ENCODE results near the gene FER1L5.
"Not testable (repeated sequence)": the region's sequence is repeated elsewhere in the genome, so short reads cannot be mapped to it uniquely, and the experiment has no call there.

Gene FER1L5

DNA sequence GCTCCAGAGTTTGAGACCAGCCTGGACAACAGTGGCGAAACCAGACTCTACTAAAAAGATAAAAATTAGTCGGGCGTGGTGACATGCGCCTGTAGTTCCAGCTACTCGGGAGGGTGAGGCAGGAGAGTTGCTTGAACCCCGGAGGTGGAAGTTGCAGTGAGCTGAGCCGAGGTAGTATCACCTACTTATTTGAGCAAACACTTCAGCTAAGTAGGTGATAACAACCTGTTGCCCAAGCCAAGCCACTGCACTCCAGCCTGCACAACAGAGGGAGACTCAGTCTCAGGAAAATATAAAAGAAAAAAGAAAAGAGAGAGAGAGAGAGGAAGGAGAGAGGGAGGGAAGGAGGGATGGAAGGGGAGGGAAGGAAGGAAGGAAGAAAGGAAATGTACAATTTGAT is 21.3 kb downstream of the FER1L5 start:
- Histone ChIP-seq H3K27me3 (ENCODE audit: control insufficient read depth, insufficient read depth, low read length) (no peaks in the 10 kb centered on the region), H3K79me2 (no peaks in the 10 kb centered on the region), H3K27ac (no peak overlapping the region), H3K4me3 (ENCODE audit: low read depth, low read length) (no peak overlapping the region), H2AFZ (no peak overlapping the region), H3K9ac (no peak overlapping the region), H3K9me3 (ENCODE audit: control insufficient read depth, low read length) (no peaks in the 10 kb centered on the region), H3K4me2 (ENCODE audit: low read length) (no peak overlapping the region), H3K4me1 (no peaks in the 10 kb centered on the region), H3K36me3 (ENCODE audit: control insufficient read depth, insufficient read depth, low read length) (no peaks in the 10 kb centered on the region)
- TF ChIP-seq, protein P1, sequence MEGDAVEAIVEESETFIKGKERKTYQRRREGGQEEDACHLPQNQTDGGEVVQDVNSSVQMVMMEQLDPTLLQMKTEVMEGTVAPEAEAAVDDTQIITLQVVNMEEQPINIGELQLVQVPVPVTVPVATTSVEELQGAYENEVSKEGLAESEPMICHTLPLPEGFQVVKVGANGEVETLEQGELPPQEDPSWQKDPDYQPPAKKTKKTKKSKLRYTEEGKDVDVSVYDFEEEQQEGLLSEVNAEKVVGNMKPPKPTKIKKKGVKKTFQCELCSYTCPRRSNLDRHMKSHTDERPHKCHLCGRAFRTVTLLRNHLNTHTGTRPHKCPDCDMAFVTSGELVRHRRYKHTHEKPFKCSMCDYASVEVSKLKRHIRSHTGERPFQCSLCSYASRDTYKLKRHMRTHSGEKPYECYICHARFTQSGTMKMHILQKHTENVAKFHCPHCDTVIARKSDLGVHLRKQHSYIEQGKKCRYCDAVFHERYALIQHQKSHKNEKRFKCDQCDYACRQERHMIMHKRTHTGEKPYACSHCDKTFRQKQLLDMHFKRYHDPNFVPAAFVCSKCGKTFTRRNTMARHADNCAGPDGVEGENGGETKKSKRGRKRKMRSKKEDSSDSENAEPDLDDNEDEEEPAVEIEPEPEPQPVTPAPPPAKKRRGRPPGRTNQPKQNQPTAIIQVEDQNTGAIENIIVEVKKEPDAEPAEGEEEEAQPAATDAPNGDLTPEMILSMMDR (IDR thresholded peaks at IDR 0.05), result no peak

DNA sequence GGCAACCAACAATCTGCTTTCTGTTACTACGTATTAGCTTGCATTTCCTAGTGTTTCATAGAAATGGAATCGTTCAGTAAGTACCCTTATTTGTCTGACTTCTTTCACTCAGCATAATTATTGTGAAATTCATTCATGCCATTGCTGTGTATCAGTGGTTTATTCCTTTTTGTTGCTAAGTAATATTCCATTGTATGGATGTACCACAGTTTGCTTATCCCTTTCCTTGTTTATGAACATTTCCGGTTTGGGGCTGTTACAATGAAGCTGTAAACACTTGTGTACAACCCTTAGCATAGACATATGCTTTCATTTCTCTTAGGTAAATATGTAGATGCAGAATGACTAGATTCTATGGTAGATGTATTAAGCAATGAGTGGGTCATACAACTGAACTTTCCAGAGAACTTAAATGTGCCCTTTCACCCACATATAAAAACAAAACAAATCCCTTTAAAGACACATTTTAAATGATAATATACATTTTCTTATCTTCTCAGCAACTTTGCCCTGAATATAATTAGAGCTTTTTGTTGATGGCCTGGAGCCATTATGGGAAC is 21.9 kb downstream of the FER1L5 start:
- no peak overlapping the region for H3K27ac ChIP-seq
- TF ChIP-seq, protein P1 (IDR thresholded peaks at IDR 0.05), result no peak
- no peaks in the 10 kb centered on the region for H3K36me3 ChIP-seq (ENCODE audit: control insufficient read depth, insufficient read depth, low read length)
- no peak overlapping the region for H2AFZ ChIP-seq
- H3K4me3 ChIP-seq (ENCODE audit: low read depth, low read length), result no peak overlapping the region
- H3K9me3 ChIP-seq (ENCODE audit: control insufficient read depth, low read length), result no peaks in the 10 kb centered on the region
- no peak overlapping the region for H3K9ac ChIP-seq
- no peaks in the 10 kb centered on the region for H3K4me1 ChIP-seq
- H3K79me2 ChIP-seq, result no peaks in the 10 kb centered on the region
- no peak overlapping the region for H3K4me2 ChIP-seq (ENCODE audit: low read length)
- no peaks in the 10 kb centered on the region for H3K27me3 ChIP-seq (ENCODE audit: control insufficient read depth, insufficient read depth, low read length)

DNA sequence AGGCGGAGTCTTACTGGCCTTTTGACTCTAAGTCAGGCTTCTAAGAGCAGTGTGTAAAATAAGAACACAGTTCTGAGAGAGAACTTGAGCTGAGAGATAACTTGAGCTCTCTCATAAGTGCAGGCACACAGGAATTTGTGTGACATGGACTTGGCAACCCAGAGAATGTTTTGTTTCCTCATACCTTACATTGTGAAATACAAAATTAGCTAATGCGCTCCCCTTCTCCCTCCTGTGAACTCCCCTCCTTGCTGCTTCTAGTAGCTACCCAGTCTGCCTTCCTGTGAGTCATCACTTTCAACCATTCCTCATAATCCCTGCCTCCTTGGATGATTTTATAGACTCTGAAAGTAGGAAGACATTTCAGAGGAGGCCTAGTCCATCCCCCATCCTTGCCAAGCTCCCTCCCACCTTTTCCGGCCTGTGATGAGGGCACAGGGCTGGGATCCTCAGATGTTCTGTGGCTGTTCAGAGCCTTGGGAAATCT is 22.6 kb downstream of the FER1L5 start:
- H3K27ac ChIP-seq, result no peak overlapping the region
- TF ChIP-seq, protein P1 (IDR thresholded peaks at IDR 0.05), result no peak

DNA sequence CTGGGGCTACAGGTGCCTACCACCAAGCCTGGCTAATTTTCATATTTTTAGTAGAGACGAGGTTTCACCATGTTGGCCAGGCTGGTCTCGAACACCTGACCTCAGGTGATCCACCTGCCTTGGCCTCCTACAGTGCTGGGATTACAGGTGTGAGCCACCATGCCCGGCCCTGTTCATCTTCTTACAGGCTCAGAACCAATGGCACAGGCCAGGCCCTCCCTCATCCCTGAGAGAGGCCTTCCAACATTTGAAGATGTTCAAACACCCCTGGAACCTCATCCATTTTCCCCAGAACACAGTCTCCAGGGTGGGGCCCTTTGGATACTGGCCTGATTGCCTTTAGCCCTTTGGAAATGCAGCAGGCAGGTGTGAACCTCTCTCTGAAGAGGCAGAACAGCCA is 23.2 kb downstream of the FER1L5 start:
- H2AFZ ChIP-seq; H3K27ac ChIP-seq; H3K9me3 ChIP-seq (ENCODE audit: control insufficient read depth, low read length); H3K27me3 ChIP-seq (ENCODE audit: control insufficient read depth, insufficient read depth, low read length); H3K79me2 ChIP-seq; H3K36me3 ChIP-seq (ENCODE audit: control insufficient read depth, insufficient read depth, low read length); H3K4me3 ChIP-seq (ENCODE audit: low read depth, low read length); H3K4me1 ChIP-seq; H3K4me2 ChIP-seq (ENCODE audit: low read length); H3K9ac ChIP-seq: not testable (repeated sequence)

More for the DNA sequence above, 22.6 kb downstream of the FER1L5 start:
- no peaks in the 10 kb centered on the region for H3K9me3 ChIP-seq (ENCODE audit: control insufficient read depth, low read length)
- no peak overlapping the region for H3K4me3 ChIP-seq (ENCODE audit: low read depth, low read length)
- H3K4me2 ChIP-seq (ENCODE audit: low read length), result no peak overlapping the region
- H3K79me2 ChIP-seq, result no peaks in the 10 kb centered on the region
- H3K9ac ChIP-seq, result no peak overlapping the region
- no peaks in the 10 kb centered on the region for H3K4me1 ChIP-seq
- H3K27me3 ChIP-seq (ENCODE audit: control insufficient read depth, insufficient read depth, low read length), result no peaks in the 10 kb centered on the region
- H2AFZ ChIP-seq, result no peak overlapping the region
- H3K36me3 ChIP-seq (ENCODE audit: control insufficient read depth, insufficient read depth, low read length), result no peaks in the 10 kb centered on the region

- TF ChIP-seq, protein P1 (IDR thresholded peaks at IDR 0.05), result no peak
- no peak overlapping the region for H2AFZ ChIP-seq
- no peak overlapping the region for H3K4me3 ChIP-seq (ENCODE audit: low read depth, low read length)
- no peaks in the 10 kb centered on the region for H3K27me3 ChIP-seq (ENCODE audit: control insufficient read depth, insufficient read depth, low read length)
- no peaks in the 10 kb centered on the region for H3K4me1 ChIP-seq
- no peaks in the 10 kb centered on the region for H3K79me2 ChIP-seq
- no peak overlapping the region for H3K9ac ChIP-seq
- H3K9me3 ChIP-seq (ENCODE audit: control insufficient read depth, low read length), result no peaks in the 10 kb centered on the region
- no peak overlapping the region for H3K27ac ChIP-seq
- no peak overlapping the region for H3K4me2 ChIP-seq (ENCODE audit: low read length)
- no peaks in the 10 kb centered on the region for H3K36me3 ChIP-seq (ENCODE audit: control insufficient read depth, insufficient read depth, low read length)
Measured at GRCh38 chr2:96668771-96669170, 26.2 kb downstream of the FER1L5 start.

All from parathyroid adenoma (tissue), 2 donors.